Right lobe of liver (tissue), 6 donors: ENCODE measurements around the gene ABLIM3. TPM values are rescaled to one million over a fixed set of nuclear protein-coding genes. Genes with fewer than 3 reads are reported as not detected.

Experiments used
- ATAC-seq, 4 donors: fragments of 200-7000 bp; cut with Tn5 transposase; one replicate each; pipeline ENCODE4 v1.9.1; 2020; ENCODE audit warnings: mild to moderate bottlenecking in 4 of 4, moderate library complexity in 4 of 4
- DNase-seq, 3 donors: peaks; one replicate each; pipeline ENCODE4 v3.0.0-alpha.2; 2020
- H3K27ac ChIP-seq, 3 donors: fragments of 200-600 bp; one replicate each; pipeline ENCODE4 v1.8.0; 2022
- H3K27me3 ChIP-seq, 2 donors: fragments of 200-600 bp; one replicate each; pipeline ENCODE4 v1.8.0; 2022
- H3K36me3 ChIP-seq, 4 donors: fragments of 200-600 bp; sonication (generic) in 1 of 4; one replicate each; pipeline versions ENCODE4 v1.5.1 to v1.8.0; 2017 to 2022; ENCODE audit warnings: control low read depth in 1 of 4
- H3K4me1 ChIP-seq, 4 donors: fragments of 200-600 bp; sonication (generic) in 1 of 4; one replicate each; pipeline versions ENCODE4 v1.5.1 to v1.8.0; 2017 to 2022; ENCODE audit warnings: control low read depth in 1 of 4
- H3K4me3 ChIP-seq, 3 donors: fragments of 200-600 bp; one replicate each; pipeline ENCODE4 v1.8.0; 2022
- H3K9me3 ChIP-seq, 4 donors: fragments of 200-600 bp; sonication (generic) in 1 of 4; one replicate each; pipeline versions ENCODE4 v1.5.1 to v1.8.0; 2017 to 2022; ENCODE audit warnings: control low read depth in 1 of 4
- CTCF ChIP-seq, 4 donors: fragments of 200-600 bp in 3 of 4; fragments of 450-650 bp in 1 of 4; IDR thresholded peaks; one replicate each; pipeline versions ENCODE4 v1.5.1 to v1.8.0; 2016 to 2022; ENCODE audit warnings: antibody characterized with exemption in 4 of 4, mild to moderate bottlenecking in 2 of 4
- POLR2A ChIP-seq: fragments of 450-650 bp; IDR thresholded peaks from one replicate; pipeline ENCODE4 v1.6.1; 2017; ENCODE audit warnings: antibody characterized with exemption, mild to moderate bottlenecking
- WGBS: methylation state at CpG from one replicate; pipeline ENCODE4 v1.1.6; 2018; ENCODE audit warnings: low coverage, low lambda C conversion rate; ENCODE audit not compliant: insufficient coverage; ENCODE audit errors: missing lambda C conversion rate; 5-methylcytosine and 5-hydroxymethylcytosine counted together
- intact Hi-C, 2 donors: fragments of 100-400 bp; cut with DNase I; formaldehyde crosslinking; loops; one replicate each; pipeline versions ENCODE4 v1.11.2 to v1.14.1; 2022
- total RNA-seq, 6 experiments: library from RNA; depleted of rRNA in 2 of 6; stranded (reverse); fragments of >200 nt in 2 of 6; fragmentation: NEBNext Ultra II Directional in 3 of 6; extraction: Animal tissue kit (Norgen Biotek cat#: 25700) in 3 of 6; gene quantifications; one replicate each; pipeline versions ENCODE4 v1.1.0 to v1.2.4, GENCODE V29; 2016 to 2023
- donor health status: DM: no; HTN: yes; CAD: no.
- donor health status: DM: no; HTN: no; CAD: no.
- donor health status: DM: no; HTN: no; CAD: no.
- donor health status: DM: no; HTN: yes; CAD: no.
- donor health status: DM: no; HTN: yes; CAD: no.

Gene ABLIM3
- total RNA-seq, 6 experiments from 2014 or later: 85.8 to 180 (median 125) TPM

- DNase-seq (no peak), ATAC-seq (peak; percentile 25 to 56 (median 34))
- intact Hi-C loops: no loop called here
Observed at GRCh38 chr5:149304195-149305078, 163.1 kb downstream of the ABLIM3 start.

GRCh38 chr5:149309354-149309753, 168.1 kb downstream of the ABLIM3 start:
- DNase-seq (no peak), ATAC-seq (no peak)
- TF ChIP-seq POLR2A (no peak), CTCF (IDR thresholded peaks at IDR 0.05) (no peak)
- no peaks in the 10 kb centered on the region for H3K27me3 ChIP-seq
- no peaks in the 10 kb centered on the region for H3K9me3 ChIP-seq
- H3K4me3 ChIP-seq: no peak overlapping the region
- WGBS: 55% methylated on average over 6 of the region's 6 CpGs
- no peak overlapping the region for H3K27ac ChIP-seq
- intact Hi-C loops: no loop called here
- no peaks in the 10 kb centered on the region for H3K36me3 ChIP-seq
- H3K4me1 ChIP-seq: no peaks in the 10 kb centered on the region

More at GRCh38 chr5:149304195-149305078, 163.1 kb downstream of the ABLIM3 start:
- WGBS: 84% methylated on average over 2 of the region's 11 CpGs
- Histone ChIP-seq H3K9me3 (no peaks in the 10 kb centered on the region), H3K27ac (no peak overlapping the region), H3K36me3 (no peaks in the 10 kb centered on the region), H3K4me3 (no peak overlapping the region), H3K27me3 (no peaks in the 10 kb centered on the region), H3K4me1 (no peaks in the 10 kb centered on the region)
- TF ChIP-seq POLR2A: no peak
- TF ChIP-seq CTCF (IDR thresholded peaks at IDR 0.05): no peak

Other genes starting within 250 kb of the ABLIM3 start
- gene SH3TC2, start 78.4 kb upstream of the ABLIM3 start, total RNA-seq: under 1 TPM; 0.06 to 0.88 (median 0.53) TPM
- gene AFAP1L1, start 130.4 kb downstream of the ABLIM3 start, total RNA-seq: 1 to 10 TPM; 3.1 to 6.6 (median 5.2) TPM
- gene GRPEL2, start 204.0 kb downstream of the ABLIM3 start, total RNA-seq: 1 to 10 TPM; 4.2 to 6.9 (median 5.9) TPM
- 1 to 10 TPM in 2 of 6 experiments, under 1 TPM in 4; 0.29 to 1.2 (median 0.62) TPM for gene PCYOX1L, start 216.6 kb downstream of the ABLIM3 start, total RNA-seq
- not detected for gene IL17B, start 237.8 kb downstream of the ABLIM3 start, total RNA-seq